Measurements from ENCODE around the gene PLAGL2.
A peak's percentile ranks its signal among the peaks of the same experiment; 100 is the strongest.

Gene PLAGL2

GRCh38 chr20:32155017-32155981 is 52.2 kb downstream of the PLAGL2 start:
- Mint-ChIP-seq H3K4me1 (no peaks in the 10 kb centered on the region), H3K36me3 (ENCODE audit: insufficient read depth) (peaks cover 37% of the 10 kb centered on the region), H3K27ac (ENCODE audit: low read depth) (peak overlapping the region; percentile 74), H3K4me3 (no peak overlapping the region), H3K27me3 (no peaks in the 10 kb centered on the region), H3K9me3 (no peaks in the 10 kb centered on the region)
- ATAC-seq (replicated peaks; ENCODE audit: extremely low read depth, poor library complexity, severe bottlenecking) (no peak), DNase-seq (ENCODE audit: low spot score in 2 of 2) (no peak)

GRCh38 chr20:32153771-32154170 is 53.8 kb downstream of the PLAGL2 start:
- Mint-ChIP-seq H3K9me3 (no peaks in the 10 kb centered on the region), H3K27me3 (no peaks in the 10 kb centered on the region), H3K4me3 (no peak overlapping the region), H3K36me3 (ENCODE audit: insufficient read depth) (peaks cover 40% of the 10 kb centered on the region), H3K27ac (ENCODE audit: low read depth) (no peak overlapping the region), H3K4me1 (no peaks in the 10 kb centered on the region)
- no peak for DNase-seq (ENCODE audit: low spot score in 2 of 2)
- no peak for ATAC-seq (replicated peaks; ENCODE audit: extremely low read depth, poor library complexity, severe bottlenecking)

- Mint-ChIP-seq H3K36me3 (ENCODE audit: insufficient read depth) (peaks cover 41% of the 10 kb centered on the region), H3K27me3 (no peaks in the 10 kb centered on the region), H3K4me3 (no peak overlapping the region), H3K4me1 (no peaks in the 10 kb centered on the region), H3K27ac (ENCODE audit: low read depth) (no peak overlapping the region), H3K9me3 (no peaks in the 10 kb centered on the region)
- ATAC-seq (replicated peaks; ENCODE audit: extremely low read depth, poor library complexity, severe bottlenecking) (no peak), DNase-seq (ENCODE audit: low spot score in 2 of 2) (no peak)
Observed at GRCh38 chr20:32153156-32153665, 54.3 kb downstream of the PLAGL2 start.

- H3K36me3 Mint-ChIP-seq (ENCODE audit: insufficient read depth) = peaks cover 41% of the 10 kb centered on the region
- ATAC-seq (replicated peaks; ENCODE audit: extremely low read depth, poor library complexity, severe bottlenecking) (no peak), DNase-seq (ENCODE audit: low spot score in 2 of 2) (no peak)
- H3K4me1 Mint-ChIP-seq = no peaks in the 10 kb centered on the region
- H3K9me3 Mint-ChIP-seq = no peaks in the 10 kb centered on the region
- peak overlapping the region; percentile 42 for H3K27ac Mint-ChIP-seq (ENCODE audit: low read depth)
- H3K27me3 Mint-ChIP-seq = no peaks in the 10 kb centered on the region
- no peak overlapping the region for H3K4me3 Mint-ChIP-seq
Observed at GRCh38 chr20:32152421-32153155, 55.0 kb downstream of the PLAGL2 start.

GRCh38 chr20:32150291-32150848 is 57.2 kb downstream of the PLAGL2 start:
- Mint-ChIP-seq H3K4me3 (no peak overlapping the region), H3K36me3 (ENCODE audit: insufficient read depth) (peaks cover 57% of the 10 kb centered on the region), H3K9me3 (no peaks in the 10 kb centered on the region), H3K27me3 (no peaks in the 10 kb centered on the region), H3K4me1 (no peaks in the 10 kb centered on the region), H3K27ac (ENCODE audit: low read depth) (peak overlapping the region; percentile 23)
- DNase-seq (ENCODE audit: low spot score in 2 of 2) (no peak), ATAC-seq (replicated peaks; ENCODE audit: extremely low read depth, poor library complexity, severe bottlenecking) (no peak)

GRCh38 chr20:32149566-32150170 is 57.9 kb downstream of the PLAGL2 start:
- H3K9me3 Mint-ChIP-seq = no peaks in the 10 kb centered on the region
- no peaks in the 10 kb centered on the region for H3K4me1 Mint-ChIP-seq
- ATAC-seq (replicated peaks; ENCODE audit: extremely low read depth, poor library complexity, severe bottlenecking) (no peak), DNase-seq (ENCODE audit: low spot score in 2 of 2) (no peak)
- H3K36me3 Mint-ChIP-seq (ENCODE audit: insufficient read depth) = peaks cover 57% of the 10 kb centered on the region
- no peak overlapping the region for H3K27ac Mint-ChIP-seq (ENCODE audit: low read depth)
- no peaks in the 10 kb centered on the region for H3K27me3 Mint-ChIP-seq
- H3K4me3 Mint-ChIP-seq = no peak overlapping the region

- DNase-seq (ENCODE audit: low spot score in 2 of 2) (no peak), ATAC-seq (replicated peaks; ENCODE audit: extremely low read depth, poor library complexity, severe bottlenecking) (no peak)
- Mint-ChIP-seq H3K36me3 (ENCODE audit: insufficient read depth) (peaks cover 64% of the 10 kb centered on the region), H3K4me1 (no peaks in the 10 kb centered on the region), H3K9me3 (no peaks in the 10 kb centered on the region), H3K27me3 (no peaks in the 10 kb centered on the region), H3K4me3 (no peak overlapping the region), H3K27ac (ENCODE audit: low read depth) (no peak overlapping the region)
Observed at GRCh38 chr20:32144898-32145662, 62.5 kb downstream of the PLAGL2 start.

GRCh38 chr20:32142991-32143390 is 64.6 kb downstream of the PLAGL2 start:
- no peak for DNase-seq (ENCODE audit: low spot score in 2 of 2)
- Mint-ChIP-seq H3K4me1 (peaks cover 12% of the 10 kb centered on the region), H3K27ac (ENCODE audit: low read depth) (no peak overlapping the region), H3K27me3 (no peaks in the 10 kb centered on the region), H3K4me3 (no peak overlapping the region), H3K9me3 (no peaks in the 10 kb centered on the region), H3K36me3 (ENCODE audit: insufficient read depth) (peaks cover 69% of the 10 kb centered on the region)
- ATAC-seq (replicated peaks; ENCODE audit: extremely low read depth, poor library complexity, severe bottlenecking) = no peak

All from central memory CD8-positive, alpha-beta T cell (primary cell).